SK-N-DZ (cell line): Measurements from ENCODE around the gene MAP4K5.

Experiments used
- DNase-seq: peaks from one replicate; pipeline ENCODE4 v3.0.0-alpha.2; 2015; ENCODE audit warnings: low spot score

Gene MAP4K5

GRCh38 chr14:50476134-50476533 lies 56.2 kb downstream of the MAP4K5 start:
- no peak for DNase-seq

GRCh38 chr14:50475460-50475859 lies 56.9 kb downstream of the MAP4K5 start:
- DNase-seq, result no peak

- DNase-seq, result no peak
Observed at GRCh38 chr14:50471838-50472465, 60.4 kb downstream of the MAP4K5 start.

GRCh38 chr14:50469982-50470381 lies 62.4 kb downstream of the MAP4K5 start:
- DNase-seq, result no peak

GRCh38 chr14:50462111-50462510 lies 70.3 kb downstream of the MAP4K5 start:
- no peak for DNase-seq

- DNase-seq, result no peak
Observed at GRCh38 chr14:50453869-50454268, 78.5 kb downstream of the MAP4K5 start.

GRCh38 chr14:50452979-50453705 lies 79.2 kb downstream of the MAP4K5 start:
- no peak for DNase-seq

GRCh38 chr14:50452296-50452695 lies 80.1 kb downstream of the MAP4K5 start:
- no peak for DNase-seq

- DNase-seq, result no peak
Observed at GRCh38 chr14:50451854-50452253, 80.5 kb downstream of the MAP4K5 start.

- no peak for DNase-seq
Observed at GRCh38 chr14:50447461-50447860, 84.9 kb downstream of the MAP4K5 start.

- DNase-seq, result no peak
Observed at GRCh38 chr14:50434528-50434927, 97.8 kb downstream of the MAP4K5 start.

- DNase-seq, result no peak
Observed at GRCh38 chr14:50432131-50432530, 100.2 kb downstream of the MAP4K5 start.

GRCh38 chr14:50425816-50426215 lies 106.6 kb downstream of the MAP4K5 start:
- DNase-seq, result no peak

- DNase-seq, result no peak
Observed at GRCh38 chr14:50425105-50425504, 107.3 kb downstream of the MAP4K5 start.

GRCh38 chr14:50423529-50423928 lies 108.8 kb downstream of the MAP4K5 start:
- DNase-seq, result no peak

- DNase-seq, result no peak
Observed at GRCh38 chr14:50421499-50421898, 110.9 kb downstream of the MAP4K5 start.

- no peak for DNase-seq
Observed at GRCh38 chr14:50417853-50418252, 114.5 kb downstream of the MAP4K5 start.

- no peak for DNase-seq
Observed at GRCh38 chr14:50410921-50411320, 121.4 kb downstream of the MAP4K5 start.

GRCh38 chr14:50410071-50410470 lies 122.3 kb downstream of the MAP4K5 start:
- DNase-seq, result no peak

- no peak for DNase-seq
Observed at GRCh38 chr14:50407111-50407812, 125.1 kb downstream of the MAP4K5 start.

GRCh38 chr14:50403419-50403818 lies 128.9 kb downstream of the MAP4K5 start:
- DNase-seq, result no peak

- no peak for DNase-seq
Observed at GRCh38 chr14:50402965-50403364, 129.4 kb downstream of the MAP4K5 start.

GRCh38 chr14:50400461-50400860 lies 131.9 kb downstream of the MAP4K5 start:
- no peak for DNase-seq
